HCT116 (cell line): ENCODE results near the gene PFKFB3.

Experiments used
- CTCF ChIP-seq, 3 experiments: fragments of 200-600 bp in 1 of 3; sonication (generic) in 1 of 3; IDR thresholded peaks in 2 of 3; conservative IDR thresholded peaks in 1 of 3; 2 replicates each; pipeline ENCODE4 v1.5.1; 2012 to 2017; ENCODE audit warnings: low read depth in 2 of 3, low read length in 2 of 3, antibody characterized with exemption in 1 of 3, borderline replicate concordance in 1 of 3, control low read depth in 1 of 3, mild to moderate bottlenecking in 1 of 3, mixed read lengths in 1 of 3, mixed run types in 1 of 3, moderate library complexity in 1 of 3; ENCODE audit not compliant: insufficient read depth in 1 of 3
- FOSL1 ChIP-seq: IDR thresholded peaks from 2 replicates; pipeline ENCODE4 v1.6.1; 2012; ENCODE audit warnings: low read depth
- POLR2A ChIP-seq: IDR thresholded peaks from 2 replicates; pipeline ENCODE4 v1.7.0; 2011; ENCODE audit warnings: borderline replicate concordance; ENCODE audit not compliant: insufficient read depth, insufficient read length; ENCODE audit errors: extremely low read depth

- TF ChIP-seq CTCF (IDR thresholded peaks at IDR 0.05 in 2 of 3, conservative IDR thresholded peaks at IDR 0.05 in 1 of 3; ENCODE audit: borderline replicate concordance in 1 of 3, insufficient read depth in 1 of 3, low read depth in 2 of 3, low read length in 2 of 3) (no peak), POLR2A (no peak), FOSL1 (no peak)
These were observed 3.5 kb upstream of the PFKFB3 start for GRCh38 chr10:6199131-6199733.
